Mesodermal cell (in vitro differentiated cells): ENCODE measurements around the gene SGMS1.
"Not testable (repeated sequence)": the region's sequence is repeated elsewhere in the genome, so short reads cannot be mapped to it uniquely, and the experiment has no call there.

Source experiments
- H3K27ac ChIP-seq: 2 replicates; pipeline ENCODE4 v1.7.0; 2013; ENCODE audit warnings: mild to moderate bottlenecking, low read depth, low read length, moderate library complexity; ENCODE audit not compliant: severe bottlenecking
- H3K36me3 ChIP-seq: 2 replicates; pipeline ENCODE4 v1.7.1; 2013; ENCODE audit warnings: mild to moderate bottlenecking, low read length, moderate library complexity; ENCODE audit not compliant: control insufficient read depth, insufficient read depth
- H3K4me1 ChIP-seq: one replicate; pipeline ENCODE4 v1.7.1; 2013; ENCODE audit warnings: mild to moderate bottlenecking, low read length; ENCODE audit not compliant: insufficient read depth, control insufficient read depth, poor library complexity, severe bottlenecking
- H3K4me3 ChIP-seq: 2 replicates; pipeline ENCODE4 v1.7.0; 2013; ENCODE audit warnings: low read length, control low read depth, mild to moderate bottlenecking; ENCODE audit not compliant: insufficient read depth, poor library complexity, severe bottlenecking; ENCODE audit errors: extremely low read depth
- H3K9me3 ChIP-seq: 2 replicates; pipeline ENCODE4 v1.7.1; 2013; ENCODE audit warnings: mild to moderate bottlenecking, low read length, moderate library complexity; ENCODE audit not compliant: control insufficient read depth
- WGBS, 2 experiments: methylation state at CpG; one replicate each; pipeline ENCODE4 v1.1.5; 2013; ENCODE audit warnings: missing lambda C conversion rate in 2 of 2; ENCODE audit not compliant: insufficient coverage in 2 of 2; 5-methylcytosine and 5-hydroxymethylcytosine counted together

Gene SGMS1

DNA sequence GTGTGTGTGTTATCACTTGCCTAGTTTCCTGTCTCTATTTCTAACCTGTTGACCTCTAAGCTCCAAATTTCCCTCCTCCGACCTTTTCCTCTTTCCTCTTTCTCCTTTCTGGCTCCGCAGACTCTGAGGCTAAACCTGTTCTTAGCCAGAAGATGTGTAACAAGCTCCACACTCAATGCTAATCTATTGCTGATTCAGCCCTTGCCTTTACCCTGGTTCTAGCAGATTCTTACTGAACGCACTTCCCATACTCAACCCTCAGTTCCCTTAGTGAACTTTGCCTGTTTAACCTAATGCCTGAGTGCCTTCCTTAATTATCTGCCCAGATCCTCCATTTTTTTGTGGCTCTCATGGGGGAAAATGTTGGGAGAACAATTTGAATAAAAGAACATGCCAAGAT is 30.0 kb upstream of the SGMS1 start:
- no peak overlapping the region for H3K4me3 ChIP-seq
- peaks cover 14% of the 10 kb centered on the region for H3K4me1 ChIP-seq
- no peaks in the 10 kb centered on the region for H3K36me3 ChIP-seq
- WGBS, 2 experiments = 86 to 91% methylated on average over 3 of the region's 3 CpGs
- H3K27ac ChIP-seq = no peak overlapping the region
- no peaks in the 10 kb centered on the region for H3K9me3 ChIP-seq

DNA sequence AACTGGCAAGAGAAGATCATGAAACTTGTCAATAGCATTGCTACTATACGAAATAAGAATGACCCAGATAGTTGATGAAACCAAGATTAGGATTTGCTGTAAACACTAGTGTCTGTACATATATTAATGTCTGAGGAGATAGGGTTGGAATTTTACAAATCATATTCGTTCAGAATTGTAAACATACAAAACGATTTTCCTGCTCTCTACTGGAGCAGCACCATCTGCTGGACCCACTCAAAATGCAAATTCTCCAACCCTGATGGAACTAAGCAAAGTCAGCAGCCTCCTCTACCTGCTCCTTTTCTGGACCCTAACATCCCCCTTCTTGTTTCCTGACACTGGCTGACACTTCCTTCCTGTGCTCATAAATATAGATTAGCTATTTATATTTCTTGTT is 29.4 kb upstream of the SGMS1 start:
- Histone ChIP-seq H3K4me3 (no peak overlapping the region), H3K36me3 (no peaks in the 10 kb centered on the region), H3K9me3 (no peaks in the 10 kb centered on the region), H3K27ac (no peak overlapping the region), H3K4me1 (peaks cover 14% of the 10 kb centered on the region)
- 45 to 50% methylated on average over 1 to 2 of the region's 3 CpGs for WGBS, 2 experiments

DNA sequence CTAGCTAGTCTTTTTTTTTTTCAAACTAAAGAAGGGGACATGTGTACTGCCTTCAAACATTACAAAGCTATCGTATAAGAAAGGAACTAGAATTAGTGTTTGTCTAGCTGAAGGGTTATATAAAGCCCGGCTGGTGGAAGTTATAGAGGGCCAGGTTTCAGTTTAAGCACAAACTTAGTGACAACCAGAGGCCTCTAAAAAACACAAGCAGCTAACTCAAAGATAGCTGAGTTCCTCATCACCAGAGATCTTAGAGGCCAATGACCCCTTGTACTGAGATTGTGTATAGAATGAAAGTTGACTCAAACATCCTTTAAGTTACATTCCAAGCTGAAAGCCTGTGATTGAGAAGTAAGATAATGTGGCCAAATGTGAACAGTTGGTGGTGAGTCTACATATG is 28.1 kb upstream of the SGMS1 start:
- Histone ChIP-seq H3K4me3 (no peak overlapping the region), H3K36me3 (no peaks in the 10 kb centered on the region), H3K4me1 (peaks cover 14% of the 10 kb centered on the region), H3K27ac (no peak overlapping the region), H3K9me3 (no peaks in the 10 kb centered on the region)
- WGBS, 2 experiments = 89% methylated on average over 2 of the region's 2 CpGs; no CpG with 5 or more reads in 1 of the 2 experiments

DNA sequence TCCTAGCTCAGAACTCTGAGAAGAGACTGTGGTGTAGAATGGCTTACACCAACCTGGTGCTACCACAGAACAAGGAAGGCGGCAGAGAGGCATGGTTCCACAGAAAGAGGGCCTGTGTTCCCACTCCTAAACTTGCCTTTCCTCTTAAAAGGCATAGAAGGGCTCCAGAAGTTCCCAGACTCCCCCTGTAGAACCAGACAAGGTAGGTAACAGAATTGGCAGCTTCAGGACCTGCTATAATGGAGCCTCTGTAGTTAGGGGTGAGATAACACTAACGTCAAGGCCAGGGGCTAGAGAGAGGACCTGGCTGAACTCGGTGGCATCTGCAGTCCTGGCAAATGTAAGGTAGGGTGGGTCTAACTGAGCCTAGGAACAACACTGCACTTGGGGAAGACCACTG is 26.7 kb upstream of the SGMS1 start:
- Histone ChIP-seq H3K27ac (no peak overlapping the region), H3K4me3 (no peak overlapping the region), H3K9me3 (no peaks in the 10 kb centered on the region), H3K4me1 (peaks cover 14% of the 10 kb centered on the region), H3K36me3 (no peaks in the 10 kb centered on the region)
- WGBS, 2 experiments = 92 to 96% methylated on average over 3 of the region's 3 CpGs

DNA sequence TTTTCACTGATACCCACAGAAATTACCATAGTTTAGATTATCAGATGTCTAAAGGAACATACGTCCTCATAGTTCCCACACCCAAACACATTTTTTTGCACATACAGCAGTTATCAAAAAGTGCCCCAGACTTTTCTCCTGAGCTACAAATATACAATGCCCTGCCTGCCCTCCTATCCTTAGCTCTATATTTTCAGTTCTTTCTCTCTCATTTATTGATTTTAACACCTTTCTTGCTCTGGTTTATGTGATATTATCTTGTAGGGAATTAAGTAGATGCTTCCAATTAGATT is 25.1 kb upstream of the SGMS1 start:
- Histone ChIP-seq H3K4me1 (peaks cover 14% of the 10 kb centered on the region), H3K4me3 (no peak overlapping the region), H3K9me3 (no peaks in the 10 kb centered on the region), H3K36me3 (no peaks in the 10 kb centered on the region), H3K27ac (no peak overlapping the region)
- WGBS, 2 experiments = 88 to 100% methylated on average over 1 of the region's 1 CpG

DNA sequence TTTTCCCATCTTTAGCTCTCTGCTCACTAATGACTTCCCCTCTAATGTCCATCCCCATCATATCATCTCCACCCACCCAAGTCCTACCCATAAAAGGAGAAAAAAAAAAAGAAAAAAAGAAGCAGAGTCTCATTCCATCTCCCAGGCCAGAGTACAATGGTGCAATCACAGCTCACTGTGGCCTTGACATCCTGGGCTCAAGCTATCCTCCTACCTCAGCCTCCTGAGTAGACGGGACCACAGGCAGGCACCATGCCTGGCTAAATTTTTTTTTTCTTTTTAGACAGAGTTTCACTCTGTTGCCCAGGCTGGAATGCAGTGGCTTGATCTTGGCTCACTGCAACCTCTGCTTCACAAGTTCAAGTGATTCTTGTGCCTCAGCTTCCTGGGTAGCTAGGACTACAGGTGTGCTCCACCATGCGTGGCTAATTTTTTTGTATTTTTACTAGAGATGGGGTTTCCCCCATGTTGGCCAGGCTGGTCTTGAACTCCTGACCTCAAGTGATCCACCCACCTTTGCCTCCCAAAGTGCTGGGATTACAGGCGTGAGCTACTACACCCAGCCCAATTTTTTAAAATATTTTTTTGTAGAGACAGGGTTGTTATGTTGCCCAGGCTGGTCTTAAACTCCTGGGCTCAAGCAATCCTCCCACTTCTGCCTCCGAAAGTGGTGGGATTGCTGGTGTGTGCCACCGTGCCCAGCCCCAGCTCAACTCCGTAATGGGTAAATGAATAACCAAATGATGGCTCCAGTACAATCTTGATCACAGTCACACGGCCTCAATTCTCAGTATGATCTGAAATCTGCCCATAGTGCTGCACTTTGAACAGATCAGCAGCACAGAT is 24.6 kb upstream of the SGMS1 start:
- whole genome bisulfite sequencing, 2 experiments = 83 to 91% methylated on average over 2 to 5 of the region's 7 CpGs
- Histone ChIP-seq H3K27ac (no peak overlapping the region), H3K36me3 (no peaks in the 10 kb centered on the region), H3K4me1 (peaks cover 14% of the 10 kb centered on the region), H3K4me3 (no peak overlapping the region), H3K9me3 (no peaks in the 10 kb centered on the region)

DNA sequence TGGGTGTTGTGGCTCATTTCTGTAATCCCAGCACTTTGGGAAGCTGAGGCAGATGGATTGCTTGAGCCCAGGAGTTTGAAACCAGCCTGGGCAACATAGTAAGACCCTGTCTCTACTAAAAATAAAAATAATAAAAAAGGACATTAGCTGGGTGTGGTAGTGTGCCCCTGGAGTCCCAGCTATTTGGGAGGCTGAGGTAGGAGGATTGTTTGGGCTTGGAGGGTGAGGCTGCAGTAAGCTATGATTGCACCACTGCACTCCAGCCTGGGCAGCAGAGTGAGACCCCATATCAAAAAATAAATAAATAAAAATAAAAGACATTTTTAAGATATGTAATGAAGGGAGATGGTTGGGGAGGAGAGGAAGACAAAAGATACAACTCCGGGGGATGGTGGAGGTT is 23.6 kb upstream of the SGMS1 start:
- not testable (repeated sequence) for H3K36me3 ChIP-seq
- WGBS, 2 experiments = 92 to 100% methylated on average over 1 of the region's 1 CpG

DNA sequence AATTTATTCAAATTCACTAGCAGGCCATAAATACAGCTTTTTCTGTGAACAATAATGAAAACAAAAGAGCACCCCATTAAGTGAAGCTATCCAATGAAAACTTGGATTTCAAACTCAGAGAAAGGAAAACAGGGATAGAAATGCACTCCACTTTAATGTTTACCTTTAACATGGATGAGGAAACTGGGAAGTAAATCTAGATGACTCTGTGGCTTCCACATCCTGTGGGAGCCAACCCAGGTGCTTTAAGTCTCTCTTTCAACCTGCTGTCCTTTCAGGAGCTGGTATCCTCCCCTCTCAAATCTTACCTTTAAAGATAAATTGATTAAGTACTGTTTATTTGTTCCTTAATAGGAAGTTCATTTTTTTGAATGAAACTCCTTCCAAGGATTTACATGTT is 21.5 kb upstream of the SGMS1 start:
- Histone ChIP-seq H3K36me3 (no peaks in the 10 kb centered on the region), H3K4me3 (no peak overlapping the region), H3K4me1 (no peaks in the 10 kb centered on the region), H3K27ac (no peak overlapping the region), H3K9me3 (no peaks in the 10 kb centered on the region)

More for the DNA sequence above, 23.6 kb upstream of the SGMS1 start:
- not testable (repeated sequence) for H3K4me1 ChIP-seq, H3K4me3 ChIP-seq, H3K9me3 ChIP-seq, H3K27ac ChIP-seq

DNA sequence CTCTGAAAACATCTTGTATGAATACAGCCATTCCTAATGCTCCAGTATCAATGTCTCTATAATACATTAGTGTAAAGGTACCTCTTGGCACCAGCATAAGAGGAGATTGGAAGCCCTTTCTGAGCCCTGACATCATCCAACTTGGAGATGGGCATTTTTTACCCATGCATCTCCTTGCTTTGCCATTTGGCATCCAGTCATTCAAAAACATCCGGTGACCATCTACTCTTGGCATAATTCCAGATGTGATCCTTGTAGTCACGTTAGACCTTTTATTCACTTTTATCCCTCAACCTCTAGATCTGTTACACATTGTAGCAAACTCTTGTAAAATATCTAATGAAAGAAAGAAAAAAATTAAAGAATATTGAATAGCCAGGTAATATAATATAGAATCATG is 17.9 kb upstream of the SGMS1 start:
- no CpG with 5 or more reads among the region's 2 CpGs for WGBS, 2 experiments
- Histone ChIP-seq H3K36me3 (no peaks in the 10 kb centered on the region), H3K4me1 (no peaks in the 10 kb centered on the region), H3K9me3 (no peaks in the 10 kb centered on the region), H3K27ac (no peak overlapping the region), H3K4me3 (no peak overlapping the region)

DNA sequence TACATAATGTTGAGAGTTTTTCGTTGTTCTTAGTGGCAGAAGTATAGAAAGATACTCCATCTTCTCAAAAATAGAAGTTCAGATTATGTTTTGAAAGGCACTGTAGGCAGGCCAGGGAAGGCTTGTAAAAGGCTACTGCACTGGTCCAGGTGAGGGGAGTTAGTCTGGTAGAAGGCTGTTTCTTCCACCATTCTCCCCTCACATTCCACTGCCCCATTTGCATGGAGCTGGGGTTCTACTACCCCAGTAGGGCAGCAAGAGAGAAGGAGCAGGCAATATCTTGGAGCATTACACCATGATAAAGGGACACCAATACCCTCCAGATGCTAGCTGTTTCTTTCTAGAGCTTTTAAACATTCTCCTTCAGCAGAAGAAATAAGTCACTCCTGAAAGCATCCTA is 16.5 kb upstream of the SGMS1 start:
- Histone ChIP-seq H3K9me3 (no peaks in the 10 kb centered on the region), H3K36me3 (no peaks in the 10 kb centered on the region), H3K27ac (no peak overlapping the region), H3K4me1 (no peaks in the 10 kb centered on the region), H3K4me3 (no peak overlapping the region)
- no CpG with 5 or more reads among the region's 1 CpG for WGBS, 2 experiments

DNA sequence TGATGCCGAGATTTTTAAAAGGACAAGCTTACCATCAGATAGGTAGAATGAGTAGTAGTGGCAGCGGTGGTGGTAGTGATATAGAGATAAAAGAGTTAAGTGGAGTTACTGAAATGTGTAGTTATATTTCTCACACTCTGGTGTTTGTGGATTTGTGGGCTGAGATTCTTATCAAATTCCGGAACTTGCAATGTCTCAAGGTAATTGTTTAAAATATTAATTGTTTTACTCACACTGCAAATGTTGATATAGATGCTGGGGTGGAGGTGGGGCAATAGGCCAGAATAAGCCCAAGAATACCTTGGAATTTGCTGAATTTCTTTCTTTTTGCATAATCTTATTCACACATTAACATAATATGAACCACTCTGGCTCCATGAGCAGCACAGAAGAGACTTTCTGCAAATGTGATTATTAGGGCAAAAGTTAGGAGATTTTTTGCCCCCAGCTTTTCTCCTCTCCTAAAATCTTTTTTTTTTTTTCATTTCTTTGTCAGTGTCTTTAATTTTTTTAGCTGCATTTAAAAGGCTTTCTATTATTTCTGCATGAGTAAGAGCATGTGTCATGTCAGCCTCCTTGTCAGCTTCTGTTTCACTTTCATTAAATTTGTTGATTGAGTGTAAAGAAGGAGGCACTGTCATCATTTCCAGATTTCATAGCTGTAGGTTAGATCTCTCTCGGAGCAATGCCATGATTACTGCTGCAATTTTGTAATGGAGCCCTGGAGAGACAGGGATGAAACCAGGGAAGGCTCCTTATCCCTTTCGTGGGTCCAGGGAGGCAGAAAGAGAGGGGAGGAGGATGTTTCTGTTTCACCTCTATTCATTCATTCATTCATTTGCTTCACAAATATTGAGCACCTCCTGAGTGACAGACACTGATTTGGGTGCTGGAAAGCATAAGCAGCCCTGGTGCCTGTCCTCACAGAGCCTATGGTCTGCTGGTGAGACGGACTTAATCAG is 13.1 kb upstream of the SGMS1 start:
- no peaks in the 10 kb centered on the region for H3K9me3 ChIP-seq
- H3K36me3 ChIP-seq = no peaks in the 10 kb centered on the region
- 95 to 100% methylated on average over 3 to 4 of the region's 6 CpGs for WGBS, 2 experiments
- no peaks in the 10 kb centered on the region for H3K4me1 ChIP-seq
- H3K4me3 ChIP-seq = no peak overlapping the region
- no peak overlapping the region for H3K27ac ChIP-seq
